ENCODE results near the gene METTL1. TPM values are rescaled to one million over a fixed set of nuclear protein-coding genes. Genes with fewer than 3 reads are reported as not detected.

The METTL1 gene
- total RNA-seq, 2 donors from 2014 or later: 21.3 to 28.5 TPM

GRCh38 chr12:57739387-57739786 lies 32.5 kb downstream of the METTL1 start:
- ATAC-seq: no peak
- Mint-ChIP-seq H3K27ac (peak overlapping the region; percentile 43 to 61), H3K9me3 (no peaks in the 10 kb centered on the region), H3K36me3 (peaks cover 0 to 11% of the 10 kb centered on the region in 2 donors)
- no peak for DNase-seq (ENCODE audit: low spot score in 2 of 2)

- Mint-ChIP-seq H3K36me3 (peaks cover 0 to 11% of the 10 kb centered on the region in 2 donors), H3K27ac (peak within 1 kb of the TSS; percentile 43 to 61), H3K9me3 (no peaks in the 10 kb centered on the region)
- ATAC-seq (no peak), DNase-seq (ENCODE audit: low spot score in 2 of 2) (no peak)
Measured at GRCh38 chr12:57738661-57739237, 33.2 kb downstream of the METTL1 start, which contains the start of gene AGAP2. TSS of gene AGAP2 (minus strand) at chr12:57738742. CDS start at chr12:57738246, 496 bp downstream.

- peaks cover 0 to 11% of the 10 kb centered on the region in 2 donors for H3K36me3 Mint-ChIP-seq
- H3K9me3 Mint-ChIP-seq: no peaks in the 10 kb centered on the region
- no peak for ATAC-seq
Measured at GRCh38 chr12:57737467-57738460, 34.1 kb downstream of the METTL1 start.

GRCh38 chr12:57736741-57737466 lies 35.0 kb downstream of the METTL1 start:
- H3K36me3 Mint-ChIP-seq: peaks cover 0 to 18% of the 10 kb centered on the region in 2 donors
- DNase-seq (ENCODE audit: low spot score in 2 of 2) (no peak), ATAC-seq (no peak)
- peak overlapping the region in 1 of 2 donors; percentile 22 for H3K27ac Mint-ChIP-seq
- H3K9me3 Mint-ChIP-seq: no peaks in the 10 kb centered on the region

More at GRCh38 chr12:57737467-57738460, 34.1 kb downstream of the METTL1 start:
- no peak overlapping the region for H3K27ac Mint-ChIP-seq
- DNase-seq (ENCODE audit: low spot score in 2 of 2): no peak

- no peak overlapping the region for H3K27ac Mint-ChIP-seq
Measured at GRCh38 chr12:57735952-57736740, 35.8 kb downstream of the METTL1 start.

GRCh38 chr12:57735198-57735855 lies 36.6 kb downstream of the METTL1 start:
- DNase-seq (ENCODE audit: low spot score in 2 of 2): no peak
- no peak for ATAC-seq
- H3K27ac Mint-ChIP-seq: peak overlapping the region; percentile 20 to 31
- peaks cover 5 to 28% of the 10 kb centered on the region in 2 donors for H3K36me3 Mint-ChIP-seq
- no peaks in the 10 kb centered on the region for H3K9me3 Mint-ChIP-seq

More at GRCh38 chr12:57735952-57736740, 35.8 kb downstream of the METTL1 start:
- no peak for ATAC-seq
- no peaks in the 10 kb centered on the region for H3K9me3 Mint-ChIP-seq
- DNase-seq (ENCODE audit: low spot score in 2 of 2): no peak
- H3K36me3 Mint-ChIP-seq: peaks cover 5 to 24% of the 10 kb centered on the region in 2 donors

- Mint-ChIP-seq H3K36me3 (peaks cover 5 to 28% of the 10 kb centered on the region in 2 donors), H3K27ac (peak overlapping the region; percentile 2 to 20), H3K9me3 (no peaks in the 10 kb centered on the region)
- DNase-seq (ENCODE audit: low spot score in 2 of 2): no peak
- ATAC-seq: no peak
Measured at GRCh38 chr12:57734591-57734990, 37.3 kb downstream of the METTL1 start.

- ATAC-seq (no peak), DNase-seq (ENCODE audit: low spot score in 2 of 2) (no peak)
- peaks cover 5 to 23% of the 10 kb centered on the region in 2 donors for H3K36me3 Mint-ChIP-seq
- H3K9me3 Mint-ChIP-seq: no peaks in the 10 kb centered on the region
- no peak overlapping the region for H3K27ac Mint-ChIP-seq
Measured at GRCh38 chr12:57733928-57734327, 38.0 kb downstream of the METTL1 start.

GRCh38 chr12:57732726-57733593 lies 38.9 kb downstream of the METTL1 start:
- peak overlapping the region; percentile 60 to 76 for H3K27ac Mint-ChIP-seq
- DNase-seq (ENCODE audit: low spot score in 2 of 2) (no peak), ATAC-seq (no peak)
- H3K36me3 Mint-ChIP-seq: peaks cover 6 to 23% of the 10 kb centered on the region in 2 donors
- H3K9me3 Mint-ChIP-seq: no peaks in the 10 kb centered on the region

GRCh38 chr12:57732270-57732669 lies 39.6 kb downstream of the METTL1 start:
- DNase-seq (ENCODE audit: low spot score in 2 of 2) (no peak), ATAC-seq (no peak)
- Mint-ChIP-seq H3K9me3 (no peaks in the 10 kb centered on the region), H3K36me3 (peaks cover 10 to 23% of the 10 kb centered on the region in 2 donors), H3K27ac (peak overlapping the region; percentile 60 to 76)

GRCh38 chr12:57731411-57732080 lies 40.4 kb downstream of the METTL1 start:
- H3K27ac Mint-ChIP-seq: peak overlapping the region; percentile 60 to 85
- ATAC-seq: no peak
- no peaks in the 10 kb centered on the region for H3K9me3 Mint-ChIP-seq
- peaks cover 10 to 18% of the 10 kb centered on the region in 2 donors for H3K36me3 Mint-ChIP-seq
- DNase-seq (ENCODE audit: low spot score in 2 of 2): no peak

GRCh38 chr12:57730336-57731067 lies 41.4 kb downstream of the METTL1 start:
- ATAC-seq (no peak), DNase-seq (ENCODE audit: low spot score in 2 of 2) (no peak)
- no peak overlapping the region for H3K27ac Mint-ChIP-seq
- H3K9me3 Mint-ChIP-seq: no peaks in the 10 kb centered on the region
- peaks cover 10 to 22% of the 10 kb centered on the region in 2 donors for H3K36me3 Mint-ChIP-seq

- DNase-seq (ENCODE audit: low spot score in 2 of 2) (no peak), ATAC-seq (no peak)
- Mint-ChIP-seq H3K9me3 (no peaks in the 10 kb centered on the region), H3K27ac (peak overlapping the region in 1 of 2 donors; percentile 65), H3K36me3 (peaks cover 10 to 22% of the 10 kb centered on the region in 2 donors)
Measured at GRCh38 chr12:57729321-57729844, 42.5 kb downstream of the METTL1 start.

All from activated naive CD4-positive, alpha-beta T cell treated with anti-CD3 and anti-CD28 coated beads, Interleukin-2, amount 50 U/mL, for 72 hours (primary cell).